HG02610 (cell line): ENCODE data around the gene MYADML2.

Experiments
- ATAC-seq: cut with Tn5 transposase; IDR thresholded peaks from one replicate; pipeline ENCODE4 v1.9.1; 2021; ENCODE audit warnings: mild to moderate bottlenecking, moderate library complexity; ENCODE audit not compliant: unreplicated experiment

Gene MYADML2

GRCh38 chr17:81901167-81902022 is 45.6 kb downstream of the MYADML2 start:
- no peak for ATAC-seq

GRCh38 chr17:81900181-81900820 is 46.7 kb downstream of the MYADML2 start:
- ATAC-seq: no peak

- no peak for ATAC-seq
These were observed 47.4 kb downstream of the MYADML2 start for GRCh38 chr17:81899514-81900166.

GRCh38 chr17:81898885-81899284 is 48.1 kb downstream of the MYADML2 start:
- ATAC-seq: no peak

GRCh38 chr17:81898029-81898866 is 48.8 kb downstream of the MYADML2 start:
- ATAC-seq: no peak

GRCh38 chr17:81895400-81895799 is 51.6 kb downstream of the MYADML2 start:
- no peak for ATAC-seq

- ATAC-seq: peak; percentile 23
These were observed 55.8 kb downstream of the MYADML2 start for GRCh38 chr17:81891303-81891552.

GRCh38 chr17:81890447-81891302 is 56.4 kb downstream of the MYADML2 start:
- ATAC-seq: peak; percentile 18
